ENCODE data around the gene GNAS-AS1.

GRCh38 chr20:58824843-58825242 is 25.9 kb downstream of the GNAS-AS1 start:
- TF ChIP-seq CTCF (IDR thresholded peaks at IDR 0.05; ENCODE audit: low read depth, low read length) (no peak), POLR2A (IDR thresholded peaks at IDR 0.05; ENCODE audit: extremely low read depth, insufficient read length) (no peak), MYC (IDR thresholded peaks at IDR 0.05; ENCODE audit: low read depth, low read length) (no peak), MAX (IDR thresholded peaks at IDR 0.05; ENCODE audit: low read depth, low read length) (no peak)

Measured in NB4 (cell line).